A549 (cell line): Measurements from ENCODE around the gene MZT1. TPM values are rescaled to one million over a fixed set of nuclear protein-coding genes. Genes with fewer than 3 reads are reported as not detected.

Source experiments
- ATAC-seq, 2 experiments: fragments of 200-7000 bp in 1 of 2; fragments of >200 bp in 1 of 2; cut with Nextera tagmentation in 1 of 2; cut with Tn5 transposase in 1 of 2; 3 replicates each; pipeline versions ENCODE4 v1.8.0 to v1.9.1; 2018 to 2020; ENCODE audit warnings: mild to moderate bottlenecking in 1 of 2, moderate library complexity in 1 of 2
- CTCF ChIA-PET: fragments of 300-600 bp; sonication (Branson Sonifier 250); formaldehyde crosslinking; extraction: SDS; loops from one replicate; lab custom pipeline; 2021; ENCODE audit warnings: antibody characterized with exemption, inconsistent platforms; lab: Yijun Ruan, JAX
- POLR2A ChIA-PET: fragments of 350-600 bp; formaldehyde crosslinking; extraction: SDS; loops from one replicate; lab custom pipeline; 2021; ENCODE audit warnings: antibody characterized with exemption, inconsistent platforms; lab: Yijun Ruan, JAX
- DNase-seq, 2 experiments: peaks; one replicate each; pipeline versions ENCODE4 v3.0.0 to v3.0.0-alpha.2; 2011 to 2016; ENCODE audit warnings: low read depth in 1 of 2, low spot score in 1 of 2
- FAIRE-seq: peaks from 2 replicates; lab custom pipeline; 2011; peaks lifted over from hg19 to GRCh38; lab: Jason Lieb, UNC
- H3K27ac ChIP-seq, 2 experiments: fragments of >200 bp; sonication (Bioruptor Twin); formaldehyde crosslinking; 3 replicates each; pipeline ENCODE4 v1.5.1; 2016 to 2017
- H3K4me1 ChIP-seq: fragments of >200 bp; sonication (Bioruptor Twin); formaldehyde crosslinking; 3 replicates; pipeline ENCODE4 v1.6.1; 2016
- H3K4me2 ChIP-seq: fragments of >200 bp; sonication (Bioruptor Twin); formaldehyde crosslinking; 3 replicates; pipeline ENCODE4 v1.6.1; 2016
- H3K4me3 ChIP-seq: fragments of >200 bp; sonication (Bioruptor Twin); formaldehyde crosslinking; 3 replicates; pipeline ENCODE4 v1.5.1; 2016
- H3K9me3 ChIP-seq: fragments of >200 bp; sonication (Bioruptor Twin); formaldehyde crosslinking; 3 replicates; pipeline ENCODE4 v1.6.1; 2016
- CHD2 ChIP-seq: fragments of 150-350 bp; IDR thresholded peaks from 2 replicates; pipeline ENCODE4 v1.6.1; 2014; ENCODE audit warnings: low read length; ENCODE audit not compliant: partially characterized antibody
- CHD4 ChIP-seq: fragments of 200-600 bp; sonication (generic); IDR thresholded peaks from 2 replicates; pipeline ENCODE4 v1.6.1; 2016; ENCODE audit warnings: antibody characterized with exemption, mild to moderate bottlenecking, borderline replicate concordance
- EHMT2 ChIP-seq: fragments of 200-600 bp; sonication (generic); IDR thresholded peaks from 2 replicates; pipeline ENCODE4 v1.6.1; 2016; ENCODE audit warnings: antibody characterized with exemption, low read depth, mild to moderate bottlenecking, moderate library complexity
- EP300 ChIP-seq, 2 experiments: fragments of >200 bp; sonication (Bioruptor Twin); formaldehyde crosslinking; IDR thresholded peaks; 2 replicates in 1 of 2; 3 replicates in 1 of 2; pipeline ENCODE4 v1.6.1; 2016 to 2017
- ESRRA ChIP-seq: fragments of 150-350 bp; IDR thresholded peaks from 2 replicates; pipeline ENCODE4 v1.6.1; 2014; ENCODE audit warnings: mild to moderate bottlenecking, low read length, borderline replicate concordance
- FOXS1 ChIP-seq: fragments of 250-450 bp; sonication (Bioruptor Pico); IDR thresholded peaks from 2 replicates; pipeline ENCODE4 v1.5.0; 2020; ENCODE audit warnings: mild to moderate bottlenecking, moderate library complexity
- GATA3 ChIP-seq: IDR thresholded peaks from 2 replicates; pipeline ENCODE4 v1.6.1; 2012; ENCODE audit warnings: borderline replicate concordance
- HDAC2 ChIP-seq: fragments of 200-600 bp; sonication (generic); IDR thresholded peaks from 2 replicates; pipeline ENCODE4 v1.6.1; 2016
- HOXA7 ChIP-seq: fragments of 250-450 bp; sonication (Bioruptor Pico); IDR thresholded peaks from 2 replicates; pipeline ENCODE4 v1.5.0; 2020; ENCODE audit warnings: mild to moderate bottlenecking, moderate library complexity
- HOXB13 ChIP-seq: fragments of 250-450 bp; sonication (Bioruptor Pico); IDR thresholded peaks from 2 replicates; pipeline ENCODE4 v1.5.0; 2020; ENCODE audit warnings: low read depth, mild to moderate bottlenecking, moderate library complexity
- HOXB5 ChIP-seq: fragments of 250-450 bp; sonication (Bioruptor Pico); IDR thresholded peaks from 2 replicates; pipeline ENCODE4 v1.5.0; 2020; ENCODE audit warnings: mild to moderate bottlenecking, moderate library complexity
- KDM1A ChIP-seq: fragments of 200-600 bp; sonication (generic); IDR thresholded peaks from 2 replicates; pipeline ENCODE4 v1.6.1; 2016; ENCODE audit warnings: low read depth, mild to moderate bottlenecking
- KDM5A ChIP-seq: fragments of 200-600 bp; sonication (generic); IDR thresholded peaks from 2 replicates; pipeline ENCODE4 v1.6.1; 2016; ENCODE audit warnings: antibody characterized with exemption, mild to moderate bottlenecking
- MAFK ChIP-seq: fragments of 450-650 bp; IDR thresholded peaks from 2 replicates; pipeline ENCODE4 v1.6.1; 2014; ENCODE audit not compliant: partially characterized antibody
- NFE2L2 ChIP-seq: fragments of 150-350 bp; conservative IDR thresholded peaks from 2 replicates; pipeline ENCODE4 v1.6.1; 2014; ENCODE audit warnings: low read length
- NR3C1 ChIP-seq: fragments of >200 bp; sonication (Bioruptor Twin); formaldehyde crosslinking; IDR thresholded peaks from 3 replicates; pipeline ENCODE4 v1.6.1; 2017
- RAD21 ChIP-seq, 2 experiments: fragments of >200 bp in 1 of 2; sonication (Bioruptor Twin) in 1 of 2; formaldehyde crosslinking in 1 of 2; IDR thresholded peaks in 1 of 2; conservative IDR thresholded peaks in 1 of 2; 2 replicates in 1 of 2; 3 replicates in 1 of 2; pipeline ENCODE4 v1.6.1; 2012 to 2018; ENCODE audit warnings: inconsistent platforms in 1 of 2
- RARB ChIP-seq: fragments of 250-450 bp; sonication (Bioruptor Pico); IDR thresholded peaks from 2 replicates; pipeline ENCODE4 v1.8.0; 2021; ENCODE audit warnings: mild to moderate bottlenecking, moderate library complexity
- RCOR1 ChIP-seq: fragments of 150-350 bp; IDR thresholded peaks from 2 replicates; pipeline ENCODE4 v1.6.1; 2014; ENCODE audit warnings: antibody characterized with exemption, low read length, low read depth
- RFX5 ChIP-seq: fragments of 450-650 bp; IDR thresholded peaks from 2 replicates; pipeline ENCODE4 v1.7.1; 2014; ENCODE audit warnings: antibody characterized with exemption, mild to moderate bottlenecking, moderate library complexity
- TFCP2L1 ChIP-seq: fragments of 250-450 bp; sonication (Bioruptor Pico); IDR thresholded peaks from 2 replicates; pipeline ENCODE4 v1.5.0; 2021; ENCODE audit warnings: mild to moderate bottlenecking
- ZC3H11A ChIP-seq: fragments of 450-650 bp; IDR thresholded peaks from 2 replicates; pipeline ENCODE4 v1.6.1; 2014; ENCODE audit warnings: antibody characterized with exemption, mild to moderate bottlenecking
- ZNF302 ChIP-seq: fragments of 250-450 bp; sonication (Bioruptor Pico); IDR thresholded peaks from 2 replicates; pipeline ENCODE4 v1.9.0; 2021; ENCODE audit warnings: inconsistent platforms, mild to moderate bottlenecking, moderate library complexity
- WGBS: methylation state at CpG from one replicate; pipeline ENCODE4 v1.1.6; 2017; ENCODE audit errors: missing lambda C conversion rate; 5-methylcytosine and 5-hydroxymethylcytosine counted together
- polyA plus RNA-seq, 4 experiments: library from polyadenylated mRNA; depleted of rRNA in 3 of 4; stranded (reverse); fragments of >200 nt; fragmentation: RNase III in 1 of 4; extraction: RNeasy Plus Mini Kit Qiagen cat#74134 plus additional on column Dnase treatment in 1 of 4; gene quantifications; 2 replicates in 3 of 4; 3 replicates in 1 of 4; pipeline ENCODE4 v1.2.3, GENCODE V29; 2011 to 2017
- small RNA-seq, 6 experiments: library from RNA; depleted of rRNA; stranded (forward); fragments of <200 nt; gene quantifications; one replicate each; pipeline ENCODE3, GENCODE V24; 2012
- TF ChIP-seq, protein P1 (sequence below): fragments of >200 bp; sonication (Bioruptor Twin); formaldehyde crosslinking; IDR thresholded peaks from 2 replicates; pipeline ENCODE4 v1.6.1; 2016
- TF ChIP-seq, protein P2 (sequence below): fragments of 250-450 bp; sonication (Bioruptor Pico); IDR thresholded peaks from 2 replicates; pipeline ENCODE4 v1.5.0; 2021; ENCODE audit warnings: mild to moderate bottlenecking, moderate library complexity, borderline replicate concordance

Gene MZT1
- polyA plus RNA-seq, 2 of the 4 experiments (the other 2 are of a cell fraction) = 17.8 to 19.5 TPM

DNA sequence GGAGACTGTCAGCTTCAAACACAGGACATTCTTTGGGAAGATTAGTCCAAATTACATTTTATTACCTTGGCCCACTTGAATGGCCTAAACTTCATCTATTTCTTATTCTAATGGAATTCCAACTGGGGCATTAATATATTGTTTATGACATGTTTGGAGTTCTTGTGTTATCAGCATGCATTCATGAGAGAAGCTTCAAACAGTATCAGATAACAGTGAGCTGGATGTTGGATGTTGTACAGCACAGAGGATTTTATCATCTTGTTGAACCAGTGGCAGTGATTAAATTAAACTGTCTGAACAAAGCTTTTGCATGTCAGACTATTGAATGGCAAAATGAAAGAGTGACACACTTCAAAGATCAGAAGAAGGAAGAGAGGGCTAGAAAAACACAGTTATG is 50.0 kb downstream of the MZT1 start:
- no peak for TF ChIP-seq NR3C1
- TF ChIP-seq CHD4 = no peak
- TF ChIP-seq RARB (CRISPR knock-in tag) = no peak
- TF ChIP-seq GATA3 = no peak
- no peak for TF ChIP-seq RAD21 (conservative IDR thresholded peaks at IDR 0.05 in 1 of 2, IDR thresholded peaks at IDR 0.05 in 1 of 2)
- TF ChIP-seq, protein P1, sequence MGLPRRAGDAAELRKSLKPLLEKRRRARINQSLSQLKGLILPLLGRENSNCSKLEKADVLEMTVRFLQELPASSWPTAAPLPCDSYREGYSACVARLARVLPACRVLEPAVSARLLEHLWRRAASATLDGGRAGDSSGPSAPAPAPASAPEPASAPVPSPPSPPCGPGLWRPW = no peak
- TF ChIP-seq EHMT2 = no peak
- TF ChIP-seq ZNF302 = no peak
- no peak for TF ChIP-seq ZC3H11A
- no peak for TF ChIP-seq RFX5
- TF ChIP-seq EP300 (IDR thresholded peaks at IDR 0.05) = no peak
- TF ChIP-seq KDM5A = no peak
- TF ChIP-seq KDM1A = no peak
- TF ChIP-seq TFCP2L1 (CRISPR knock-in tag) = no peak
- no peak for TF ChIP-seq FOXS1 (CRISPR knock-in tag)
- H3K9me3 ChIP-seq = no peaks in the 10 kb centered on the region
- no peak for DNase-seq
- no peak overlapping the region for H3K4me3 ChIP-seq
- ATAC-seq = no peak
- no peak overlapping the region for H3K4me2 ChIP-seq
- CTCF ChIA-PET = no interaction called here
- H3K4me1 ChIP-seq = no peaks in the 10 kb centered on the region
- POLR2A ChIA-PET = no interaction called here
- no peak for FAIRE-seq
- H3K27ac ChIP-seq = no peak overlapping the region

DNA sequence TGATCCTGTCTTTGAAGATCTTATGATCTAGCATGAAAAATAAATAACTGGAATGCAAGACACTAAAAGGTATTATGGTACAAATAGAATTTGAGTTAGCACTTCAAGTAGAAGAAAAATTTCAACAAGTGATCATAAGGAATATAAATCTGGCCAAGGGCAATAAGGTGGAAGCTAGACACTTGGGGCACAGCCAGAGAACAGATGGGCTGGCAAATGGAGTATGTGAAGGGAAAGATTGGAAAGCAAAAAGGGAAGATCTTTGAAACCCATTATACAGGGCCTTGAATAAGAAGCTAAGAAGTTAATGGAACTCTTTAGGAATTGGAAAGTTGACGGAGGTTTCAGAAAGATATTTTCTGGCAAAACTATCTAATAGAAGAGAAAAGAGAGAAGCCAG is 61.0 kb downstream of the MZT1 start:
- Histone ChIP-seq H3K9me3 (no peaks in the 10 kb centered on the region), H3K27ac (no peak overlapping the region), H3K4me1 (no peaks in the 10 kb centered on the region), H3K4me3 (no peak overlapping the region), H3K4me2 (no peak overlapping the region)
- TF ChIP-seq KDM5A (no peak), NR3C1 (no peak), HOXB5 (CRISPR knock-in tag) (no peak), ESRRA (no peak), CHD2 (no peak), NFE2L2 (no peak), RCOR1 (no peak), TFCP2L1 (CRISPR knock-in tag) (no peak), HOXB13 (CRISPR knock-in tag) (no peak), HOXA7 (CRISPR knock-in tag) (no peak), HDAC2 (no peak), MAFK (no peak)
- TF ChIP-seq, protein P2, sequence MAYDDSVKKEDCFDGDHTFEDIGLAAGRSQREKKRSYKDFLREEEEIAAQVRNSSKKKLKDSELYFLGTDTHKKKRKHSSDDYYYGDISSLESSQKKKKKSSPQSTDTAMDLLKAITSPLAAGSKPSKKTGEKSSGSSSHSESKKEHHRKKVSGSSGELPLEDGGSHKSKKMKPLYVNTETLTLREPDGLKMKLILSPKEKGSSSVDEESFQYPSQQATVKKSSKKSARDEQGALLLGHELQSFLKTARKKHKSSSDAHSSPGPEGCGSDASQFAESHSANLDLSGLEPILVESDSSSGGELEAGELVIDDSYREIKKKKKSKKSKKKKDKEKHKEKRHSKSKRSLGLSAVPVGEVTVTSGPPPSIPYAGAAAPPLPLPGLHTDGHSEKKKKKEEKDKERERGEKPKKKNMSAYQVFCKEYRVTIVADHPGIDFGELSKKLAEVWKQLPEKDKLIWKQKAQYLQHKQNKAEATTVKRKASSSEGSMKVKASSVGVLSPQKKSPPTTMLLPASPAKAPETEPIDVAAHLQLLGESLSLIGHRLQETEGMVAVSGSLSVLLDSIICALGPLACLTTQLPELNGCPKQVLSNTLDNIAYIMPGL (CRISPR knock-in tag) = no peak
- no peak for ATAC-seq
- DNase-seq = no peak
- no peak for FAIRE-seq
- POLR2A ChIA-PET = no interaction called here
- WGBS = 75% methylated on average over 1 of the region's 1 CpG
- CTCF ChIA-PET = no interaction called here

DNA sequence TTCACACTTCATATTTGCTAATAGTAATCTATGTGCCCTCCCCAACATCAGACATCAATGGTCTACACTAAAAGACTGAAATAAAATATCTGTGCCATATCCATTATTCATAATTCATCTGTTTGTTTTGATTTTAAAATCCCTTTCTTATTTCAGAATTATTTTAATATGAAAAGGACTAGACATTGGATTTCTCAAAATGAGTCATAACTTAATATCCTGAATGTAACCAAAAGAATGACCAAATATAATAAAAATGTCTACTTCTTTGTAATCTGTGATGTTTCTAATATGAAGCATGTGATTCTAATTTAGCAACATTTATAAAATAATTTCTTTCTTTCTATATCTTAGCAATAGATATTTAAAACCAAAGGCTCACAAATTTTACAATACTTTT is 64.9 kb downstream of the MZT1 start:
- Histone ChIP-seq H3K4me1 (no peaks in the 10 kb centered on the region), H3K27ac (no peak overlapping the region)
- no peak for TF ChIP-seq CHD4
- TF ChIP-seq, all 56 proteins: peak for 0
- POLR2A ChIA-PET = no interaction called here
- ATAC-seq (no peak), DNase-seq (no peak), FAIRE-seq (no peak)
- H3K4me3 ChIP-seq = no peak overlapping the region
- CTCF ChIA-PET = no interaction called here
- no peak overlapping the region for H3K4me2 ChIP-seq
- H3K9me3 ChIP-seq = no peaks in the 10 kb centered on the region

Small RNAs within 50 kb of the gene (small RNA-seq; reads per million reads assigned to genes)
- 0 to 0.86 (median 0) reads per million in 6 experiments for gene RNU6-80P

Other genes with a start within 250 kb of the MZT1 start
- gene BORA, start 294 bp upstream of the MZT1 start, polyA plus RNA-seq (2011; rRNA removed) = 7.1 and 9.9 TPM in 2 replicates
- gene BORA, start 294 bp upstream of the MZT1 start, polyA plus RNA-seq (2017; fragmentation: RNase III; extraction: RNeasy Plus Mini Kit Qiagen cat#74134 plus additional on column Dnase treatment) = 8.4 to 10.1 TPM (median 9.1 TPM) in 3 replicates
- 27.9 and 32.8 TPM in 2 replicates for gene DIS3, start 54.3 kb upstream of the MZT1 start, polyA plus RNA-seq (2011; rRNA removed)
- gene DIS3, start 54.3 kb upstream of the MZT1 start, polyA plus RNA-seq (2017; fragmentation: RNase III; extraction: RNeasy Plus Mini Kit Qiagen cat#74134 plus additional on column Dnase treatment) = 17.6 to 20.0 TPM (median 19.9 TPM) in 3 replicates
- gene PIBF1, start 54.5 kb upstream of the MZT1 start, polyA plus RNA-seq (2011; rRNA removed) = 6.7 and 10.6 TPM in 2 replicates
- gene PIBF1, start 54.5 kb upstream of the MZT1 start, polyA plus RNA-seq (2017; fragmentation: RNase III; extraction: RNeasy Plus Mini Kit Qiagen cat#74134 plus additional on column Dnase treatment) = 5.0 to 5.9 TPM (median 5.2 TPM) in 3 replicates